Large intestine (tissue), 3 donors: ENCODE data around the gene CCDC88C. TPM values are rescaled to one million over a fixed set of nuclear protein-coding genes. Genes with fewer than 3 reads are reported as not detected.
"Not testable (repeated sequence)": the region's sequence is repeated elsewhere in the genome, so short reads cannot be mapped to it uniquely, and the experiment has no call there.

ENCODE experiments used
- DNase-seq, 2 donors: peaks; one replicate each; pipeline versions ENCODE4 v3.0.0 to v3.0.0-alpha.2; 2013
- H3K27ac ChIP-seq: one replicate; pipeline ENCODE4 v1.5.1; 2013; ENCODE audit warnings: low read length
- H3K27me3 ChIP-seq: 2 replicates; pipeline ENCODE4 v1.6.1; 2013; ENCODE audit warnings: low read length; ENCODE audit not compliant: control insufficient read depth, insufficient read depth
- H3K36me3 ChIP-seq: 2 replicates; pipeline ENCODE4 v1.6.1; 2013; ENCODE audit warnings: low read length; ENCODE audit not compliant: control insufficient read depth, insufficient read depth
- H3K4me1 ChIP-seq: one replicate; pipeline ENCODE4 v1.6.1; 2013; ENCODE audit warnings: low read length; ENCODE audit not compliant: control insufficient read depth, insufficient read depth
- H3K4me3 ChIP-seq: one replicate; pipeline ENCODE4 v1.5.1; 2013; ENCODE audit warnings: low read length
- H3K9me3 ChIP-seq: one replicate; pipeline ENCODE4 v1.6.1; 2013; ENCODE audit warnings: mild to moderate bottlenecking, low read depth, low read length, moderate library complexity; ENCODE audit not compliant: control insufficient read depth
- WGBS: methylation state at CpG from one replicate; pipeline ENCODE4 v1.1.5; 2013; ENCODE audit warnings: low lambda C conversion rate; ENCODE audit not compliant: insufficient coverage; 5-methylcytosine and 5-hydroxymethylcytosine counted together
- polyA plus RNA-seq: library from polyadenylated mRNA; unstranded; fragments of 120-200 nt; gene quantifications from one replicate; pipeline ENCODE4 v1.2.1, GENCODE V29; 2013

CCDC88C gene
- polyA plus RNA-seq, 1 donor = 28.0 TPM

DNA sequence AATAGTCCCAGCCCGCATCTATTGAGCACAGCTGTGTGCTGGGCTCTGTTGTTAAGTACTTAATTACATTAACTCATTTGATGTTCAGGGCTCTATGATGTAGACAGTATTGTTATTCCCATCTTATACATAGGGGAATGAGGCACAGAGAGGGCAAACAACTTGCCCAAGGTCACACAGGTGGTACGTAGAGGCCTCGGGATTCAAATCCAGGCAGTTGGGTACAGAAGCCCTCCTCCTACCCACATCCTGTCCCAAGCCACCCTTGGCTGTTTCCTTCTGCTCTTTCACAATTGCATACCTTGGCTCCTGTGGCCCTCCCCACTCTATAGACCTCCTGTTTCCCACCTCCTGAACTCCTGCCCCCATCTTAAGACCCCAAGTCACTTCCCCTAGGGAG is 163.2 kb downstream of the CCDC88C start:
- H3K27ac ChIP-seq = no peak overlapping the region
- H3K27me3 ChIP-seq = peaks cover 13% of the 10 kb centered on the region
- H3K4me1 ChIP-seq = peaks cover 16% of the 10 kb centered on the region
- no peaks in the 10 kb centered on the region for H3K36me3 ChIP-seq
- no peak overlapping the region for H3K4me3 ChIP-seq
- H3K9me3 ChIP-seq = no peaks in the 10 kb centered on the region
- no CpG with 5 or more reads among the region's 3 CpGs for WGBS
- no peak for DNase-seq

DNA sequence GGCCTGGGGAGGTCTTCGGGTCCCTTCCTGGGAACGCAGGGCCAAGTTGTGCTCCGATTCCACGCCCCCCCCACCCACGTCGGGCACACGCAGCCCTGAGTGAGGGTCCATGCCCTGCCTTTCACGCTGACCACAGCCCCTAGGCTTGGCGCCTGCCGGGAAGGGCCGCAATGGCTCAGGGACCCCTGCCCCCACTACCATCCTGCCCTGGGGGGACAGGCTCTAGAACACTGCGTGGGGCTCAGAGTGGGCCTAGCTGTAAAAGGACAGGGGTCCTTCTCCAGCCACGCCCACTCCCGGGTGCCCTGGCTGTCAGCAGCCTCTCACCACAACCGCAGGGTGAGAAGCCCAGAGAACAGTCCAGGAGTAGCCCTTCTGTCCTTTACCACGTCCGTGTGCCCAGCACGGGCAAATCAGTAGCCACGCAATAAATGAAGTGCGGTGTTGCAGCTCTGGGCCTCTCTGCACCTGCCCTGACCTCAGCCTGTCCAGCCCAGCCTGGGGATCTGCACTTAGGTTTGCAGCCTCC is 163.8 kb downstream of the CCDC88C start:
- peaks cover 16% of the 10 kb centered on the region for H3K4me1 ChIP-seq
- H3K36me3 ChIP-seq = no peaks in the 10 kb centered on the region
- WGBS = no CpG with 5 or more reads among the region's 20 CpGs

DNA sequence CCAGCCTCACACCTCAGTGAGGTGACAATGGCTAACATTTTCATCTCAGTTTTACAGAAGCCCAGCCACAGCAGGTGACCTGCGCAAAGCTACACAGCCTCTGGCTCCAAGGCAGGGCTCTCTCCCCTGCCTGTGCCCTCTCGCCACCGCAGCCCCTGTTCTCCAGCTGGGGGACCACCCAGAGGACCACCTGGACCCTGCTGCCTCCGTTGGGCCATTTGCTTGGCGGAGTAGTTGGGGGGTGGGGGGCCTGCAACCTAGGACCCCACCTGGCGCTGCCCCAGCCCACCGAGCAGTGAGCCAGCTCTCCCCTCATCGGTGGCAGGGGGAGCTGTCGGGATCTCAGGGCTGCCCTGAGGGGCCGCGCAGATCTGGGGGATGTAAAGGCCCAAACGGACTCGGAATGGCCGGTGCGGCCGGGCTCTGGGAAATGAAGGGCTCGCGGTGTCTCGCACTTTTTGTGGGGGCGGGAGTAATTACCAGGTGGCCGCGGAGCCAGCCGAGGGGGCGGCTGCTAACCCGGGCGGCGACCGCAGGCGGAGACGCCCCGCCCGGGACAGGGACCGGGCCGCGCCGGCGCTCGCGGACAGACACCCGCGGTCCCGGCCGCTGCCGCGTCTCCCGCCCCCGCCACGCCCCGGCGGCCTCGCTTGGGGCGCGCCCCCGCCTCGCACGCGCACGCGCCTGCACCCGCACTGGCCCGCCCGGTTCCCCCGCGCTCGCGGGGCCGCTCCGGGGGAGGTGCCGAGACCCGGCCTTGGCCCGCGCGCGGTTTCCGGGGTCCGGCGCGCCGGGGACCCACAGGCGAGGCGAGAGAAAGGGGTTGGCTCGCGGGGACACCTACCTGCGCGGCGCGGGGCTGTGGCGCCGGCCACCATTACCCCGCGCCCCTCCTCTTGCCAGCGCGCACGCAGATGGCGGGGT is 164.5 kb downstream of the CCDC88C start:
- WGBS = no CpG with 5 or more reads among the region's 95 CpGs
- no peaks in the 10 kb centered on the region for H3K9me3 ChIP-seq
- H3K36me3 ChIP-seq = no peaks in the 10 kb centered on the region
- H3K4me1 ChIP-seq = peaks cover 16% of the 10 kb centered on the region
- peaks cover 10% of the 10 kb centered on the region for H3K27me3 ChIP-seq
- H3K4me3 ChIP-seq = peak overlapping the region; percentile 59
- H3K27ac ChIP-seq = no peak overlapping the region
- DNase-seq = peak in 1 of 2 donors; percentile 66

More for the DNA sequence above, 163.8 kb downstream of the CCDC88C start:
- H3K4me3 ChIP-seq = peak overlapping the region; percentile 59
- DNase-seq = no peak
- no peak overlapping the region for H3K27ac ChIP-seq
- peaks cover 13% of the 10 kb centered on the region for H3K27me3 ChIP-seq
- H3K9me3 ChIP-seq = no peaks in the 10 kb centered on the region

DNA sequence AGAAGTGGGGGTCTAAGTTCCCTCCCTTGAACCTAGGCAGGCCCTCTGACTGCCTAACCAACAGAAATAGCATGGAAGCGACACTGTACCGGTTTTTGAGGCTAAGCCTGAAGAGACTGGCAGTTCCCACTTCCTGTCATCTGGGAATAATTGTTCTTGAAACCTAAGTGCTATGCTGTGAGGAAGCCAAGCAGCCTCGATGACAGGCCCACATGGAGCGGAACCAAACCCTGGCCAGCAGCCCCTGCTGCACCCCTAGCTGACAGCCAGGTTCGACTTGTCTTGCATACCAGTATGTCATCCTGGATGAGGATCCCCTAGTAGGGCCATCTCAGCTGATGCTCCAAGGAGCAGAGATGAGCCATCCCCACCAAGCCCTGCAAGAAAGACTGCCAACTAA is 166.7 kb downstream of the CCDC88C start:
- H3K4me1 ChIP-seq = peaks cover 16% of the 10 kb centered on the region
- H3K27me3 ChIP-seq = peaks cover 8% of the 10 kb centered on the region
- no CpG with 5 or more reads among the region's 5 CpGs for WGBS
- H3K9me3 ChIP-seq = no peaks in the 10 kb centered on the region
- H3K4me3 ChIP-seq = no peak overlapping the region
- DNase-seq = no peak
- peak overlapping the region; percentile 12 for H3K27ac ChIP-seq
- H3K36me3 ChIP-seq = no peaks in the 10 kb centered on the region

DNA sequence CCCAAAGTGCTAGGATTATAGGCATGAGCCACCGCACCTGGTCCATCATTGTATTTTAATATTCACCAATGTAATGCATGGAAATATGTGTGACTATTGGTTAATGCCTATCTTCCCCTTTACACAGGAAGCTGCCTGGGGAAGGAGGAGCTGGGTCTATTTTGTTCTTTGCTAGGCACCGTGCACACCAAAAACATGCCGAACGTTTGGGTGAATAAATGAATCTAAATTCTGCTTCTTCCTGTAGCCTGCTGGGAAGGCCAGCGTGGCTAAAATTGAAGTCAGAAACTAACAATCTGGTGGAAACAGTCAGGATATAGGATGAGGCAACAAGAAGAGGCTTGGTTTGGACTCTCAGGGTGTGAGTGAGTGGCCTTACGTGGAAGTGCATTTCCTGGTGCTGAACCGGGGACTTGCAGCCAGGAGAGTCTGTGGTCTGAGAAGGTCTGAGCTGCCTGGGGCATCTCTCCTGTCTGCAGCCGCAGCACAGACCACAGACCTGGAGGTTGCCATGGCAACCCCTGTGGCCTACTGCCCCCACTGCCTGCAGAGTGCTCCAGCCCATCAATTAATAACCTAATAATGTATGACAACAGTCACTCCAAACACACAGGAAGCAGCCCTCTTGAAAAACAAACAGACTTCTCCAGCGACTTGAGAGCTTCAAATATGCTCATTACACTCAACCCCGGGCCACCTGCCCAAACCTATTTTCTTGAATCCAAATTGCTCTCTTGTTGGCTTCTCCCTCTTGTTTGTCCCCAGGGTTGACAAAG is 167.6 kb downstream of the CCDC88C start:
- no CpG with 5 or more reads among the region's 10 CpGs for WGBS

DNA sequence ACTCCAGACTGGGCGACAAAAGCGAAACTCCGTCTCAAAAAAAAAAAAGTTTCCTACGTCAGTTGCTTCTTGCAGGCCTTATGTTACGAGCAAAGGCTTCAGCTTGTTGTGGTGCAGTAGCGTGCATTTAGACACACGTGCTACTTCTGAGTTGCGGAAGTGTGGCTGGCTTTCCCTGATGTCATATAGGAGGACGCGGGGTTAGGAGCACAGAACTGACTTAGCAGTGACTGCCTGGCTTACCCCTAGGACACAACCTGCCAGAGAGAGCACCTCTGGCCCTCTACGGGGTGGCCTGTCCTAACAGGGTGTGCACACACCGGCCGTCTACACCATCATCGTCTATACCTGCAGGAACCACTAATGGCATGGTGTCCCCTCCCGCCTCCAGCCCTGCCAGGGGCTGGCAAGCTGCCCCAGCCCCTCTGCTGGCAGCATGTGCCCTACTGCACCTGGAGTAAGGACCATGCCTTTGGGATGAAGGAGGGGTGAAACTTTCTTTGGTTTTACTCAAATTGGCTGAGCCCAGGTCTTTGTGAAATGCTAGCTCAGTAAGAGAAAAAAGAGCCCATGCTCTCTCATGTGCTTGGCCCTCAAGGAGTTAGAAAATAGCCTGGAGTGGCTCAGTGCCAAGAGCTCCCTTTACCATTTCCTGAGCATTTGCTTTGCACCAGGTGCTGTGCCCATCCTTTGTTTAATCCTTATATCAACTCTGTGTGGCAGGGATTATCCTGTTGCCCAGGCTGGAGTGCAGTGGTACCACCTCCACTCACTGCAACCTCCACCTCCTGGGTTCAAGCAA is 171.4 kb downstream of the CCDC88C start:
- no peak for DNase-seq
- WGBS = no CpG with 5 or more reads among the region's 15 CpGs
- no peaks in the 10 kb centered on the region for H3K36me3 ChIP-seq
- no peak overlapping the region for H3K4me3 ChIP-seq
- no peaks in the 10 kb centered on the region for H3K4me1 ChIP-seq
- no peak overlapping the region for H3K27ac ChIP-seq
- H3K9me3 ChIP-seq = no peaks in the 10 kb centered on the region
- peaks cover 5% of the 10 kb centered on the region for H3K27me3 ChIP-seq

More for the DNA sequence above, 167.6 kb downstream of the CCDC88C start:
- Histone ChIP-seq H3K27ac (peak overlapping the region; percentile 23), H3K4me1 (peaks cover 16% of the 10 kb centered on the region), H3K9me3 (no peaks in the 10 kb centered on the region), H3K27me3 (peaks cover 8% of the 10 kb centered on the region), H3K36me3 (no peaks in the 10 kb centered on the region), H3K4me3 (no peak overlapping the region)
- DNase-seq = peak in 1 of 2 donors; percentile 39

DNA sequence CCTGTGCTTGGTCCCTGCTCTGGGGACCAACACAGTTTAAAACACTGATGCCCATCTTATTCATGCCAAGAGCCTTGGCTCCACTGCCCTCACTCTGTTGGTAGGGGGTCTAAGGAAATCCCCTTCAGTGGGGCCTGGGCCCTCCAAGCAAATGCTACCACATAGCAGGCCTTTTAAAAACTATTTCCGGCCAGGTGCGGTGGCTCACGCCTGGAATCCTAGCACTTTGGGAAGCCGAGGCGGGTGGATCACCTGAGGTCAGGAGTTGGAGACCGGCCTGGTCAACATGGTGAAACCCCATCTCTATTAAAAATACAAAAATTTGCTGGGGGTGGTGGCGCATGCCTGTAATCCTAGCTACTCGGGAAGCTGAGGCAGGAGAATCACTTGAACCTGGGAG is 172.0 kb downstream of the CCDC88C start:
- H3K4me1 ChIP-seq, H3K4me3 ChIP-seq, H3K36me3 ChIP-seq, H3K27me3 ChIP-seq, DNase-seq, H3K27ac ChIP-seq, H3K9me3 ChIP-seq: not testable (repeated sequence)
- no CpG with 5 or more reads among the region's 8 CpGs for WGBS

DNA sequence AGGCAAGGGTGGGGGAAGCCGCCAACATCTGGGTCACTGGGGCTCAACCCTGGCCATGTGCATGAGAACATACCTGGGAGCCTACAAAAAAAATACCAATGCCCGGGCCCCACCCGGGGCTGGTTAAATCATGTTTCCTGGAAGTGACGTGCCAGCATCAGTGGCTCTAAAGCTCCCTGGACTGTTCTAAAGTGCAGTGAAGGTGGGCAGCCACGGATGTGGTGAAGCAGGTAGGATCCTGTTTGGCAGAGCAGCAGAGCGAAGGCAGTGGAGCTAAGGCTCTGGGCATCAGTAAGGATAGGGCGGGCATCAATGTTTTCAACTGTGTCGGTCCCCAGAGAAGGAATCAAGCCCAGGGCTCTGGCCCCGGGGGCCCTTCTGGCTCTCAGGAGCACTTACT is 172.6 kb downstream of the CCDC88C start:
- Histone ChIP-seq H3K9me3 (no peaks in the 10 kb centered on the region), H3K27me3 (peaks cover 5% of the 10 kb centered on the region), H3K4me3 (no peak overlapping the region), H3K4me1 (no peaks in the 10 kb centered on the region), H3K36me3 (no peaks in the 10 kb centered on the region), H3K27ac (peak overlapping the region; percentile 23)
- WGBS = no CpG with 5 or more reads among the region's 9 CpGs
- DNase-seq = no peak

DNA sequence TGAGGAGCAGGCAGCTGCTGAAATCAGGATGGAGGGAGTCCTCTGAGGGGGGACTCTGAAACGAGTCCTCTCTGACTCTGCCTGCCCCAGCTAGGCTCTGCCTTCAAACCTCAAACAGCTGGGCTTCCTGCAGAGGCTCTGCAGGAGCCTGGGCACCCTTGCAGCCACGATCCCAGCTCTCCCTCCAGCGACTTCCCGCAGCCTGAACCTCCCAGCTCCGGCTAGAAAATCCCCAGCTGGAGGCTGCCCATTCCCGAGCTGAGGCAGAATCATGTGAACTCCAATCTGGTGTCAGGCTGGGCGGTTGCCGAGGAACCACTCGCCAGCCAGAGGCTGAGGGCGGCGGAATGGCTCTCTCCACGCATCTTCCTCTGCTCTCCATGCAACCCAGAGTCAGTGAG is 173.1 kb downstream of the CCDC88C start, which contains the start of gene GPR68:
Gene GPR68, minus strand, starts transcription at position 204 of the 401 bp plus-strand sequence. CDS start 9,654 bp downstream, outside the sequence.
- Histone ChIP-seq H3K27me3 (peaks cover 5% of the 10 kb centered on the region), H3K4me3 (no peak within 1 kb of the TSS), H3K27ac (peak within 1 kb of the TSS; percentile 23), H3K9me3 (no peaks in the 10 kb centered on the region), H3K4me1 (no peaks in the 10 kb centered on the region), H3K36me3 (no peaks in the 10 kb centered on the region)
- DNase-seq = no peak
- no CpG with 5 or more reads among the region's 12 CpGs for WGBS
